GM10266 (cell line): ENCODE measurements around the gene CDK6.

Experiments
- DNase-seq: peaks from one replicate; pipeline ENCODE4 v3.0.0; 2012; ENCODE audit errors: extremely low spot score
- CTCF ChIP-seq: IDR thresholded peaks from 2 replicates; pipeline ENCODE4 v1.5.1; 2012; ENCODE audit warnings: mild to moderate bottlenecking, low read depth; ENCODE audit not compliant: control insufficient read depth, insufficient read depth; ENCODE audit errors: missing control alignments

CDK6 gene

GRCh38 chr7:92832534-92833023, 3.8 kb downstream of the CDK6 start:
- no peak for DNase-seq
- TF ChIP-seq CTCF = no peak

- DNase-seq = no peak
- no peak for TF ChIP-seq CTCF
Observed at GRCh38 chr7:92831716-92832533, 4.4 kb downstream of the CDK6 start.

GRCh38 chr7:92830532-92831110, 5.8 kb downstream of the CDK6 start:
- no peak for TF ChIP-seq CTCF
- no peak for DNase-seq

GRCh38 chr7:92830027-92830426, 6.3 kb downstream of the CDK6 start:
- DNase-seq = no peak
- no peak for TF ChIP-seq CTCF

GRCh38 chr7:92827464-92828120, 8.8 kb downstream of the CDK6 start:
- no peak for TF ChIP-seq CTCF
- no peak for DNase-seq

GRCh38 chr7:92826258-92826938, 10.0 kb downstream of the CDK6 start:
- no peak for DNase-seq
- TF ChIP-seq CTCF = no peak
